CD4-positive, alpha-beta T cell (primary cell): Measurements from ENCODE around the gene GNAT1. TPM values are rescaled to one million over a fixed set of nuclear protein-coding genes. Genes with fewer than 3 reads are reported as not detected.

Source experiments
- ATAC-seq: fragments of 200-7000 bp; cut with Tn5 transposase; one replicate; pipeline ENCODE4 v1.10.0; 2022; ENCODE audit warnings: mild to moderate bottlenecking; ENCODE audit not compliant: poor library complexity
- CTCF ChIA-PET: fragments of 350-600 bp; sonication (Branson Sonifier 250); formaldehyde crosslinking; loops from one replicate; lab custom pipeline; 2021; ENCODE audit warnings: antibody characterized with exemption, inconsistent platforms; lab: Charles Lee
- POLR2A ChIA-PET: fragments of 350-600 bp; sonication (Branson Sonifier 250); formaldehyde crosslinking; loops from one replicate; lab custom pipeline; 2021; ENCODE audit warnings: antibody characterized with exemption, inconsistent platforms; lab: Charles Lee
- DNase-seq, 14 experiments: peaks; one replicate each; pipeline ENCODE4 v3.0.0-alpha.2; 2013 to 2020; ENCODE audit warnings: mixed read lengths in 2 of 14
- H3K27ac ChIP-seq, 2 donors: one replicate each; pipeline versions ENCODE4 v1.5.1 to v1.7.0; 2013; ENCODE audit warnings: low read length in 2 of 2, low read depth in 1 of 2, mild to moderate bottlenecking in 1 of 2
- H3K27me3 ChIP-seq, 2 experiments: 1 replicate in 1 of 2; 2 replicates in 1 of 2; pipeline versions ENCODE4 v1.6.1 to v1.7.0; 2013; ENCODE audit warnings: low read length in 2 of 2, control low read depth in 1 of 2, mild to moderate bottlenecking in 1 of 2, moderate library complexity in 1 of 2; ENCODE audit not compliant: insufficient read depth in 2 of 2, control insufficient read depth in 1 of 2
- H3K36me3 ChIP-seq: one replicate; pipeline ENCODE4 v1.6.1; 2013; ENCODE audit warnings: low read length, control low read depth; ENCODE audit not compliant: insufficient read depth
- H3K4me1 ChIP-seq: one replicate; pipeline ENCODE4 v1.6.1; 2013; ENCODE audit warnings: low read length, control low read depth; ENCODE audit not compliant: insufficient read depth
- H3K4me3 ChIP-seq: one replicate; pipeline ENCODE4 v1.5.1; 2013; ENCODE audit warnings: mild to moderate bottlenecking, low read length, moderate library complexity
- H3K9me3 ChIP-seq, 2 experiments: 1 replicate in 1 of 2; 2 replicates in 1 of 2; pipeline versions ENCODE4 v1.6.1 to v1.7.0; 2013; ENCODE audit warnings: low read length in 2 of 2, mild to moderate bottlenecking in 2 of 2, control low read depth in 1 of 2, moderate library complexity in 1 of 2; ENCODE audit not compliant: control insufficient read depth in 1 of 2, insufficient read depth in 1 of 2
- H3K27ac Mint-ChIP-seq: one replicate; pipeline ENCODE4 v1.8.0; 2020; ENCODE audit warnings: mixed read lengths
- H3K27me3 Mint-ChIP-seq: one replicate; pipeline ENCODE4 v1.8.0; 2021; ENCODE audit warnings: mixed read lengths
- H3K36me3 Mint-ChIP-seq: one replicate; pipeline ENCODE4 v1.8.0; 2021; ENCODE audit warnings: low read depth, mixed read lengths
- H3K4me1 Mint-ChIP-seq: one replicate; pipeline ENCODE4 v1.8.0; 2021; ENCODE audit warnings: low read depth, mixed read lengths
- H3K4me3 Mint-ChIP-seq: one replicate; pipeline ENCODE4 v1.8.0; 2020; ENCODE audit warnings: mild to moderate bottlenecking, mixed read lengths
- H3K9me3 Mint-ChIP-seq: one replicate; pipeline ENCODE4 v1.8.0; 2020; ENCODE audit warnings: mixed read lengths
- intact Hi-C, 2 experiments: fragments of 100-400 bp; cut with DNase I in 1 of 2; cut with micrococcal nuclease in 1 of 2; formaldehyde crosslinking; loops; one replicate each; pipeline versions ENCODE4 v1.15.1 to v1.9.0; 2023 to 2025; cut with DNase I, micrococcal nuclease
- total RNA-seq, 174 experiments: library from RNA in 2 of 174; stranded (reverse) in 2 of 174; gene quantifications; one replicate each; pipeline ENCODE4 v1.2.3 and lab custom pipeline; 2021 to 2026
- TF ChIP-seq, protein P1 (sequence below): fragments of 200-600 bp; IDR thresholded peaks from one replicate; pipeline ENCODE4 v1.8.0; 2022; ENCODE audit warnings: antibody characterized with exemption, mild to moderate bottlenecking

The GNAT1 gene
- total RNA-seq, 2 experiments from 2014 or later = 0.11 to 0.28 TPM

DNA sequence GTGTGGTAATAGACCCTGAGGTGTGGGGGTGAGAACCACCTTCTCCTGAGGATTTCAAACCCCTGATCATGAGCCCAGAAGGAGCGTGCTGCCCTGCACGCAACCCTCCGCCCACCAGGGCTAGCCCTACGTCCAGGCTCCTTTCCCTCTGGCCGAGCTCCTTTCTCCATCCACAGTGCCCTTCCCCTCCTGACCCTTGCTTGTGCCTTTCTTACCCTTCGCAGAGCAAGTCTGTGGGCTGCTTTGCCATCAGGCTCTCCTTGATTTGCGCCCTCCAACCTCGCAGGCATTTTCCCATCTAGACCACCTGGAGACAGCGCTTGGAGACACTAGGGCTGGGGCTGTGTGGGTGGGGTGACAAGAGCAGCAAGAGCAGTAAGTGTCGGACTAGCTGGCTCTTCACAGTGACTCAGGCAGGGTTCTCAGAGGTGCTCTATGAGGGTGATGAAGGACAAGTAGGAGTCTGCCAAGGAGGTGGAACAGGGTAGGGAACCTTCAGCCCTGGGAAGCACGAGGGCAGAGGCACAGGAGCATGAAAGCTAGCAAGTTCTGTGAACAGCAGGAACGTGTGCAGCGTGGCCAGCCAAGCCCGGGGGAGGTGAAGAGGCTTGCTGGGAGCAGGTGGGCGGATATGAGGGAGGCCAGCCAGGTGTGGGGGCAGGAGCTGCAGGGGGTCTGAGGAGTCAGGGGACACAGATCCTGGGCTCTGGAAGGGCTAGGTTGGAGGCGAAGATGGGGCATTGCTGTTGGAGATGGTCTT is 11.1 kb downstream of the GNAT1 start:
- Histone ChIP-seq H3K9me3 (peaks cover 0 to 18% of the 10 kb centered on the region in 2 experiments), H3K27me3 (peaks cover 45 to 58% of the 10 kb centered on the region in 2 experiments), H3K4me3 (no peak overlapping the region), H3K27ac (no peak overlapping the region), H3K36me3 (no peaks in the 10 kb centered on the region), H3K4me1 (peaks cover 21% of the 10 kb centered on the region)
- ChIA-PET POLR2A (no interaction called here), CTCF (no interaction called here)
- Mint-ChIP-seq H3K27me3 (peaks cover 49% of the 10 kb centered on the region), H3K9me3 (no peaks in the 10 kb centered on the region), H3K36me3 (no peaks in the 10 kb centered on the region), H3K4me1 (no peaks in the 10 kb centered on the region), H3K27ac (no peak overlapping the region), H3K4me3 (no peak overlapping the region)
- TF ChIP-seq, protein P1, sequence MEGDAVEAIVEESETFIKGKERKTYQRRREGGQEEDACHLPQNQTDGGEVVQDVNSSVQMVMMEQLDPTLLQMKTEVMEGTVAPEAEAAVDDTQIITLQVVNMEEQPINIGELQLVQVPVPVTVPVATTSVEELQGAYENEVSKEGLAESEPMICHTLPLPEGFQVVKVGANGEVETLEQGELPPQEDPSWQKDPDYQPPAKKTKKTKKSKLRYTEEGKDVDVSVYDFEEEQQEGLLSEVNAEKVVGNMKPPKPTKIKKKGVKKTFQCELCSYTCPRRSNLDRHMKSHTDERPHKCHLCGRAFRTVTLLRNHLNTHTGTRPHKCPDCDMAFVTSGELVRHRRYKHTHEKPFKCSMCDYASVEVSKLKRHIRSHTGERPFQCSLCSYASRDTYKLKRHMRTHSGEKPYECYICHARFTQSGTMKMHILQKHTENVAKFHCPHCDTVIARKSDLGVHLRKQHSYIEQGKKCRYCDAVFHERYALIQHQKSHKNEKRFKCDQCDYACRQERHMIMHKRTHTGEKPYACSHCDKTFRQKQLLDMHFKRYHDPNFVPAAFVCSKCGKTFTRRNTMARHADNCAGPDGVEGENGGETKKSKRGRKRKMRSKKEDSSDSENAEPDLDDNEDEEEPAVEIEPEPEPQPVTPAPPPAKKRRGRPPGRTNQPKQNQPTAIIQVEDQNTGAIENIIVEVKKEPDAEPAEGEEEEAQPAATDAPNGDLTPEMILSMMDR = no peak
- no peak for ATAC-seq
- intact Hi-C loops = no loop called here
- DNase-seq = no peak

DNA sequence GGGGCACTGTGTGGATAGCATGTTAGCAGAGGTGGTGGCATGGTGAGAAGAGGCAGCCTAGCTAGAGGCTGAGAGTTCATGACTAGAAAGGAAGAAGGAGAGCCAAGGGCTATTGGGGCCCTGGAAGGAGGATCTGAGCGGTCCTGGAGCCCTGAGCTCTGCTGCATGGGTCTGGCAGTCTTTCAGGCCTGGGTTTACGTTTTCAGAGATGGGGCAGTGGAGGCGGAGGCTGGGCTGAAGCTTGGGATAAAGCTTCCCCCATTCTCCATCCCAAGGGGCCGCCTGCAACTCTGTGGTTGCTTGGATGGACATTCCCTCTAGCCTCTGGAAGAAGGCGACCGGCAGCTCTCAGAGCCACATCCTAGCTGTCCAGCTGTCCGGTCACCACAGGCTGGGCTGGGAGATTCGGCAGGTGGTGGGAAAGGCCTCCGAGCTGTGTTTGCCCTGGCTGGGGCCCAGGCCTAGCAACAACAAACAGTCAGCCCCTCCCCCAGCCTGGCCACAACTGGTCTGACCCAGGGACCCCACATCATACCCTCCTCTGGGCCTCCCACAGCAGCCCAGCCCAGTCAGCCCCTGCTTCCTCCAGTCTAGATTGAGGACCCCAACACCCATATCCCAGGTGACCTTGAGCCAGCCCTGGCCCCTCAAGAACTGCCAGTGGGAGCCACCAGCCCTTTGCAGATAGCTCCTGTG is 11.9 kb downstream of the GNAT1 start:
- peaks cover 0 to 18% of the 10 kb centered on the region in 2 experiments for H3K9me3 ChIP-seq
- H3K27me3 ChIP-seq = peaks cover 48 to 63% of the 10 kb centered on the region in 2 experiments
- CTCF ChIA-PET = interaction anchor here (1.2 to 1.3 kb wide), 2 partner anchors 9 to 11 kb away, joined by 4 read pairs; no protein-coding TSS in a partner anchor
- H3K27ac Mint-ChIP-seq = no peak overlapping the region
- intact Hi-C loops = no loop called here
- DNase-seq (no peak), ATAC-seq (no peak)
- no peaks in the 10 kb centered on the region for H3K4me1 Mint-ChIP-seq
- H3K36me3 ChIP-seq = no peaks in the 10 kb centered on the region
- POLR2A ChIA-PET = no interaction called here
- no peak overlapping the region for H3K27ac ChIP-seq
- TF ChIP-seq, protein P1 = no peak
- no peaks in the 10 kb centered on the region for H3K9me3 Mint-ChIP-seq
- H3K4me3 Mint-ChIP-seq = no peak overlapping the region
- no peak overlapping the region for H3K4me3 ChIP-seq
- peaks cover 21% of the 10 kb centered on the region for H3K4me1 ChIP-seq
- H3K36me3 Mint-ChIP-seq = no peaks in the 10 kb centered on the region
- H3K27me3 Mint-ChIP-seq = peaks cover 50% of the 10 kb centered on the region

DNA sequence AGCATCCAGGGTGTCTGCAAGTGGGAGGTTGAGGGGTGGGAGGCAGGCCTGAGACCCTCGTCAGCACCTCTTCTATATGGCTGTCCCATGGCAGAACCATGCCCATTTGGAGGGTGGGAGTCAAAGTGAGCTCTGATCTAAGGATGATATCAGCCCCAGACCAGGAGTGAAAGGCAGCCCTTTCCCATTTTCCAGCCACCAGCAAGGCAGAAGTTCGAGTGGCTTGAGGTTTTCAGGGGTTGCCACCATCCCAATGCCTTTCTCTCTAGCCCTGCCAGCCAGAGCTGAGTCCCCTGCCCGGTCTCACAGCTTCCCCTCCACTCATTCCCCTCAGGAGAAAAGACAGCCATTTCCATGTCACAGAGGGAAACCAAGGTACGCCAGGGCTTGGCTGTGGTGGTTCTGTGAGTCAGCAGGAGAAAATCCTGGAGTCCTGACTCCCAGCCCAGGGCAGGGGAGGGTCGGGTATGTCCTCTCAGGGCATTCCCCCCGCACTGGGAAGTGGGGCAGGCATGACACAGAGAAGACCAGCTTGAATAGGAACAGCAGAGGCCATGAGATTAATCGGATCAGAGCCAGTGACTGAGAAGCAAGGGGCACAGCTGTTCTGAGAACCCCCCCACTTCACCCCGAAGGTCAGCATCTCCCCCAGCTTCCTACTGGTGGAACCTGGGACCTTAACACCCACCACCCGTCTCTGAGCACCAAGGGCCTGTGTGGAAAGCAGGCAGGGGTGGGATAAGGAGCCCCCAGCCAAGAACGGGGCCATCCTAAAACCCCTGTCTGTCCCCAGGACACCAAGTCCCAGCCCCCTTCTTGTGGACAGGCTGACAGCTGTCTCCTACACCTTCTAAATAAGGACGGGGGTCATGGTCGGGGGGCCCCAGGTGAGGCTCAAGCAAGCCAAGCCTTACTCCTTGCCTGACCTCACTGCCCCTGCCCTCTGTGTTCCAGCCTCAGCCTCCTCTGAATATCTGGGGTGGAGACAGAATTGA is 12.7 kb downstream of the GNAT1 start:
- intact Hi-C loops = no loop called here
- H3K4me1 ChIP-seq = peaks cover 21% of the 10 kb centered on the region
- H3K4me3 Mint-ChIP-seq = no peak overlapping the region
- DNase-seq (no peak), ATAC-seq (no peak)
- H3K9me3 ChIP-seq = peaks cover 0 to 18% of the 10 kb centered on the region in 2 experiments
- CTCF ChIA-PET = interaction anchor here (1.2 to 1.7 kb wide), 3 partner anchors 9 to 12 kb away, joined by 4 to 5 read pairs (median 4); no protein-coding TSS in a partner anchor
- H3K27me3 ChIP-seq = peaks cover 48 to 63% of the 10 kb centered on the region in 2 experiments
- H3K9me3 Mint-ChIP-seq = no peaks in the 10 kb centered on the region
- POLR2A ChIA-PET = interaction anchor here (0.6 kb wide), 1 partner anchor 940 kb away, joined by 3 read pairs; no protein-coding TSS in a partner anchor
- H3K36me3 ChIP-seq = no peaks in the 10 kb centered on the region
- H3K27me3 Mint-ChIP-seq = peaks cover 56% of the 10 kb centered on the region
- no peaks in the 10 kb centered on the region for H3K4me1 Mint-ChIP-seq
- H3K27ac Mint-ChIP-seq = no peak overlapping the region
- TF ChIP-seq, protein P1 = no peak
- no peaks in the 10 kb centered on the region for H3K36me3 Mint-ChIP-seq
- no peak overlapping the region for H3K27ac ChIP-seq
- no peak overlapping the region for H3K4me3 ChIP-seq
